ENCODE results near the gene GRK6.

DNA sequence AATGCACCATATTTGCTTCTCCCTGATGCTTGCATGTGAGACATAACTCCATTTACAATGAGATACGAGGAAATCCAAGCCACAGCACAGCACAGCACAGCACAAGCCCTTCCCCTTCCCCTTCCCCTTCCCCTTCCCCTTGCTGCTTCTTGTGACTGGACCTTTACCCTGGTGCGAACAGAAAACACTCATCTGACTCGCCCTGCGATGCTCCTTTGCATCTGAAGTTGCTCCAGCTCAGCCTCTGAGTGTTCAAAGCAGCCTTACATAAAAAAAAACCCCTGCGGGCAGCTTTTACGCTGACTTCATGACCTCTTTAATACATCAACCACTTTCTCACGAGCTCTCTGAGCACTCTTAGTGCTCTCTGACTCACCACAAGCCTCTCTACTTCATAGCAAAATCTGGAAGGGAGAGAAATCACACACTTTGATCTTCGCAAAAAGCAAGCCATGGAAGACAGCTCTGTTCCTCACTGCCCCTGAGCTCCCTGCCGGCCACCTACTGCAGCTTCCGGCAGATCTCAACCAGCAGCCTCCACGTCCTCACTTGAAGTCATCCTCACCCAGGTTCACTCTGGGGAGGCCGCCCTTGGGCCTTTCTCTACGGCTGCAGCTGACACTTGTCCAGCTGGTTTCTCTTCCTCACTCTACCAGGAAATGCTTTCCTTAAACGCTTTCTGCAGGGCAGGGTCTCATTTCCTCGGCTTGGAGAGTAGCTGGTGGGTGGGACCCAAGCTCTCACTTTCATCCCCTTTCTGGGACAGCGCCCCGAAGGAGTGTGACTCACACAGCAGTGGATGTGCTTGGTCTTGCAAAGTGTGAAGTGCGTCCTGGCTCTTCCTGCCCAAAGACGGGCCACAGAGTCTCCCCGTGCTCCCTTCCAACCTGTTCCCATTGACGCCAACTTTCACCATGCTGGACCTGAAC lies 37.0 kb upstream of the GRK6 start:
- TF ChIP-seq, protein P1, sequence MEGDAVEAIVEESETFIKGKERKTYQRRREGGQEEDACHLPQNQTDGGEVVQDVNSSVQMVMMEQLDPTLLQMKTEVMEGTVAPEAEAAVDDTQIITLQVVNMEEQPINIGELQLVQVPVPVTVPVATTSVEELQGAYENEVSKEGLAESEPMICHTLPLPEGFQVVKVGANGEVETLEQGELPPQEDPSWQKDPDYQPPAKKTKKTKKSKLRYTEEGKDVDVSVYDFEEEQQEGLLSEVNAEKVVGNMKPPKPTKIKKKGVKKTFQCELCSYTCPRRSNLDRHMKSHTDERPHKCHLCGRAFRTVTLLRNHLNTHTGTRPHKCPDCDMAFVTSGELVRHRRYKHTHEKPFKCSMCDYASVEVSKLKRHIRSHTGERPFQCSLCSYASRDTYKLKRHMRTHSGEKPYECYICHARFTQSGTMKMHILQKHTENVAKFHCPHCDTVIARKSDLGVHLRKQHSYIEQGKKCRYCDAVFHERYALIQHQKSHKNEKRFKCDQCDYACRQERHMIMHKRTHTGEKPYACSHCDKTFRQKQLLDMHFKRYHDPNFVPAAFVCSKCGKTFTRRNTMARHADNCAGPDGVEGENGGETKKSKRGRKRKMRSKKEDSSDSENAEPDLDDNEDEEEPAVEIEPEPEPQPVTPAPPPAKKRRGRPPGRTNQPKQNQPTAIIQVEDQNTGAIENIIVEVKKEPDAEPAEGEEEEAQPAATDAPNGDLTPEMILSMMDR (IDR thresholded peaks at IDR 0.05) = no peak
- no peak for TF ChIP-seq POLR2A (IDR thresholded peaks at IDR 0.05)

Data from tibial nerve (tissue), 3 donors.